K562 (cell line): Measurements from ENCODE around the gene ANKRD49. TPM values are rescaled to one million over a fixed set of nuclear protein-coding genes. Genes with fewer than 3 reads are reported as not detected.

Source experiments
- ATAC-seq: fragments of 200-7000 bp; cut with Tn5 transposase; 3 replicates; pipeline ENCODE4 v1.9.1; 2020; ENCODE audit warnings: moderate library complexity
- BruUV-seq: library from RNA; stranded (reverse); fragments of 400-500 nt; replicated peaks from 2 replicates; lab custom pipeline; 2021; lab: Mats Ljungman, UMichigan
- CTCF ChIA-PET: fragments of 300-600 bp; formaldehyde crosslinking; extraction: SDS; loops from one replicate; lab custom pipeline; 2021; ENCODE audit warnings: low intra/inter-chr PET ratio; lab: Yijun Ruan, JAX
- POLR2A ChIA-PET: fragments of 300-600, 350-650 bp; sonication (Branson Sonifier 250); formaldehyde crosslinking; extraction: SDS; loops from one replicate; lab custom pipeline; 2021; ENCODE audit warnings: antibody characterized with exemption, inconsistent platforms; lab: Yijun Ruan, JAX
- DNase-seq, 4 experiments: peaks; one replicate each; pipeline versions ENCODE4 v3.0.0 to v3.0.0-alpha.2; 2011 to 2018; ENCODE audit warnings: low spot score in 3 of 4, mixed read lengths in 3 of 4; ENCODE audit errors: extremely low read depth in 1 of 4
- FAIRE-seq: peaks from 2 replicates; lab custom pipeline; 2011; peaks lifted over from hg19 to GRCh38; lab: Jason Lieb, UNC
- H2AFZ ChIP-seq: 2 replicates; pipeline ENCODE4 v1.6.0; 2011; ENCODE audit warnings: low read depth, low read length, control low read depth, inconsistent platforms
- H3K27ac ChIP-seq: fragments of 200-600 bp; 3 replicates; pipeline ENCODE4 v1.8.0; 2011; ENCODE audit warnings: low read depth, mild to moderate bottlenecking, control low read depth, inconsistent platforms, low read length, moderate library complexity, mixed read lengths; ENCODE audit errors: extremely low read depth
- H3K27me3 ChIP-seq, 2 experiments: fragments of 300-600 bp in 1 of 2; 2 replicates in 1 of 2; 3 replicates in 1 of 2; pipeline versions ENCODE4 v1.6.0 to v1.8.0; 2011; ENCODE audit warnings: inconsistent platforms in 2 of 2, low read length in 2 of 2, mild to moderate bottlenecking in 1 of 2, mixed read lengths in 1 of 2, moderate library complexity in 1 of 2; ENCODE audit not compliant: control insufficient read depth in 2 of 2, insufficient read depth in 2 of 2
- H3K36me3 ChIP-seq: fragments of 300-600 bp; 3 replicates; pipeline ENCODE4 v1.8.0; 2011; ENCODE audit warnings: mild to moderate bottlenecking, low read length, inconsistent platforms; ENCODE audit not compliant: control insufficient read depth, insufficient read depth
- H3K4me1 ChIP-seq, 2 experiments: fragments of 200-600 bp in 1 of 2; replicated peaks in 1 of 2; 2 replicates in 1 of 2; 3 replicates in 1 of 2; pipeline versions ENCODE4 v1.5.1 to v1.8.0; 2011; ENCODE audit warnings: inconsistent platforms in 2 of 2, low read length in 2 of 2, mild to moderate bottlenecking in 1 of 2, mixed read lengths in 1 of 2, moderate library complexity in 1 of 2; ENCODE audit not compliant: control insufficient read depth in 2 of 2, insufficient read depth in 2 of 2
- H3K4me2 ChIP-seq: 2 replicates; pipeline ENCODE4 v1.6.1; 2011; ENCODE audit warnings: low read length, control low read depth, inconsistent platforms, mixed read lengths; ENCODE audit not compliant: insufficient read depth
- H3K4me3 ChIP-seq: fragments of 200-600 bp; sonication (generic), shearing (Covaris generic); 2 replicates; pipeline ENCODE4 v1.5.1; 2016; ENCODE audit warnings: control low read depth, inconsistent platforms
- H3K79me2 ChIP-seq: fragments of 200-600 bp; 3 replicates; pipeline ENCODE4 v1.8.0; 2011; ENCODE audit warnings: low read length, inconsistent platforms; ENCODE audit not compliant: control insufficient read depth, insufficient read depth
- H3K9ac ChIP-seq, 2 experiments: 2 replicates each; pipeline versions ENCODE4 v1.6.0 to v1.6.1; 2011; ENCODE audit warnings: low read depth in 2 of 2, low read length in 2 of 2, control low read depth in 1 of 2, inconsistent platforms in 1 of 2, mild to moderate bottlenecking in 1 of 2, mixed read lengths in 1 of 2; ENCODE audit not compliant: insufficient read depth in 1 of 2
- H3K9me1 ChIP-seq: one replicate; pipeline ENCODE4 v1.6.0; 2011; ENCODE audit warnings: inconsistent platforms, mild to moderate bottlenecking, low read length, moderate library complexity; ENCODE audit not compliant: control insufficient read depth, insufficient read depth
- H3K9me3 ChIP-seq: replicated peaks from 2 replicates; pipeline ENCODE4 v1.5.1; 2011; ENCODE audit warnings: low read depth, low read length, inconsistent platforms; ENCODE audit not compliant: control insufficient read depth, insufficient read depth
- H4K20me1 ChIP-seq: replicated peaks from 2 replicates; pipeline ENCODE4 v1.6.1; 2011; ENCODE audit warnings: low read length, inconsistent platforms, mixed read lengths; ENCODE audit not compliant: control insufficient read depth, insufficient read depth
- BRCA1 ChIP-seq, 2 experiments: fragments of 450-650 bp in 1 of 2; sonication (generic) in 1 of 2; formaldehyde crosslinking in 1 of 2; IDR thresholded peaks; 2 replicates each; pipeline versions ENCODE4 v1.5.0 to v1.6.1; 2017 to 2020; ENCODE audit warnings: mild to moderate bottlenecking in 1 of 2, missing genetic modification reagents in 1 of 2
- CEBPG ChIP-seq, 3 experiments: fragments of 200-800 bp in 1 of 3; sonication (Bioruptor generic) in 1 of 3; sonication (generic) in 1 of 3; formaldehyde crosslinking in 1 of 3; IDR thresholded peaks in 2 of 3; conservative IDR thresholded peaks in 1 of 3; 2 replicates each; pipeline versions ENCODE4 v1.6.1 to v1.8.0; 2016 to 2022; ENCODE audit warnings: missing compliant biosample characterization in 2 of 3, missing genetic modification characterization in 2 of 3, mild to moderate bottlenecking in 1 of 3, missing genetic modification reagents in 1 of 3
- HDAC6 ChIP-seq: IDR thresholded peaks from 2 replicates; pipeline ENCODE4 v1.6.1; 2012; ENCODE audit warnings: low read depth, mild to moderate bottlenecking, control low read depth, inconsistent platforms, low read length, moderate library complexity
- HNRNPH1 ChIP-seq: fragments of 200-400 bp; formaldehyde crosslinking; optimal IDR thresholded peaks from 2 replicates; pipeline ENCODE3; 2017; ENCODE audit warnings: low read depth, mild to moderate bottlenecking, low read length, moderate library complexity
- PPARD ChIP-seq: fragments of 250-450 bp; sonication (Bioruptor Pico); IDR thresholded peaks from 2 replicates; pipeline ENCODE4 v1.8.0; 2022; ENCODE audit warnings: inconsistent platforms, mild to moderate bottlenecking, moderate library complexity
- TRIM24 ChIP-seq, 2 experiments: fragments of 450-650 bp; IDR thresholded peaks; 2 replicates each; pipeline ENCODE4 v1.6.1; 2016
- ZBTB5 ChIP-seq: fragments of 450-650 bp; IDR thresholded peaks from 2 replicates; pipeline ENCODE4 v1.6.1; 2017; ENCODE audit warnings: antibody characterized with exemption
- ZNF224 ChIP-seq: sonication (generic); formaldehyde crosslinking; IDR thresholded peaks from 2 replicates; pipeline ENCODE4 v1.8.0; 2022; ENCODE audit warnings: mild to moderate bottlenecking, missing genetic modification reagents
- WGBS: fragments of 100-300 bp; shearing (Covaris generic); methylation state at CpG from one replicate; pipeline ENCODE4 v1.1.6; 2016; ENCODE audit warnings: low coverage, mixed read lengths; ENCODE audit not compliant: insufficient coverage; ENCODE audit errors: missing lambda C conversion rate; 5-methylcytosine and 5-hydroxymethylcytosine counted together
- in situ Hi-C: fragments of 300-500 bp; cut with MboI; formaldehyde crosslinking; loops from 4 replicates; pipeline ENCODE4 v1.15.0; 2018; ENCODE audit warnings: inconsistent platforms, mixed read lengths
- intact Hi-C: fragments of 100-400 bp; cut with micrococcal nuclease; formaldehyde crosslinking; loops from 2 replicates; pipeline ENCODE4 v1.14.2; 2022
- polyA plus RNA-seq, 8 experiments: library from polyadenylated mRNA; depleted of rRNA in 4 of 8; stranded (reverse) in 5 of 8; unstranded in 3 of 8; fragments of >200 nt; fragmentation: Nextera tagmentation in 2 of 8; fragmentation: Illumina TruSeq in 1 of 8; extraction: Ambion mirVana in 2 of 8; extraction: Trizol in 1 of 8; gene quantifications; 2 replicates each; pipeline versions ENCODE4 v1.2.1 to v1.2.3, GENCODE V29; 2011 to 2014; ENCODE audit warnings: inconsistent platforms in 1 of 8, missing spikeins in 1 of 8
- total RNA-seq, 7 experiments: library from RNA; depleted of rRNA in 6 of 7; stranded (reverse); fragments of >200 nt in 6 of 7; fragmentation: Illumina TruSeq in 2 of 7; extraction: Trizol in 2 of 7; gene quantifications; 2 replicates each; pipeline versions ENCODE4 v1.2.1 to v1.2.3, GENCODE V29; 2011 to 2021; ENCODE audit warnings: low replicate concordance in 1 of 7
- TF ChIP-seq, protein P1 (sequence below), 2 experiments: fragments of 450-650 bp in 1 of 2; sonication (generic) in 1 of 2; formaldehyde crosslinking in 1 of 2; IDR thresholded peaks in 1 of 2; conservative IDR thresholded peaks in 1 of 2; 2 replicates each; pipeline versions ENCODE4 v1.6.1 to v1.8.1; 2016 to 2023; ENCODE audit warnings: mild to moderate bottlenecking in 2 of 2, moderate library complexity in 2 of 2, inconsistent platforms in 1 of 2, missing genetic modification reagents in 1 of 2

The ANKRD49 gene
- total and polyA plus RNA-seq, 9 of the 15 experiments (the other 6 are each of a cell fraction or from before 2014, with no cell fraction given): 13.4 to 43.5 (median 30.6) TPM

GRCh38 chr11:94533206-94533605, 39.4 kb downstream of the ANKRD49 start:
- no peaks in the 10 kb centered on the region for H3K36me3 ChIP-seq
- peaks cover 0 to 4% of the 10 kb centered on the region in 2 experiments; a peak in 2 of 5 replicates for H3K27me3 ChIP-seq
- no peak for TF ChIP-seq BRCA1 (IDR thresholded peaks at IDR 0.05)
- no peak for TF ChIP-seq BRCA1 (CRISPR knock-in tag; IDR thresholded peaks at IDR 0.05)
- no peak overlapping the region for H3K27ac ChIP-seq
- H3K4me3 ChIP-seq: no peak overlapping the region
- H3K4me2 ChIP-seq: no peak overlapping the region
- no peak overlapping the region for H3K9ac ChIP-seq
- H3K79me2 ChIP-seq: no peaks in the 10 kb centered on the region
- CTCF ChIA-PET: no interaction called here
- in situ Hi-C loops: no loop called here
- no peak for FAIRE-seq
- no peak for DNase-seq
- no peaks in the 10 kb centered on the region for H3K9me1 ChIP-seq
- H4K20me1 ChIP-seq: no peaks in the 10 kb centered on the region
- BruUV-seq: no TSS peak
- POLR2A ChIA-PET: interaction anchor here (0.7 kb wide), 1 partner anchor 15 kb away, joined by 3 read pairs; no protein-coding TSS in a partner anchor
- H2AFZ ChIP-seq: no peak overlapping the region
- intact Hi-C loops: no loop called here
- H3K9me3 ChIP-seq: no peaks in the 10 kb centered on the region
- ATAC-seq: no peak
- WGBS: 21% methylated on average over 1 of the region's 1 CpG
- H3K4me1 ChIP-seq: no peaks in the 10 kb centered on the region; a peak in 1 of 5 replicates

DNA sequence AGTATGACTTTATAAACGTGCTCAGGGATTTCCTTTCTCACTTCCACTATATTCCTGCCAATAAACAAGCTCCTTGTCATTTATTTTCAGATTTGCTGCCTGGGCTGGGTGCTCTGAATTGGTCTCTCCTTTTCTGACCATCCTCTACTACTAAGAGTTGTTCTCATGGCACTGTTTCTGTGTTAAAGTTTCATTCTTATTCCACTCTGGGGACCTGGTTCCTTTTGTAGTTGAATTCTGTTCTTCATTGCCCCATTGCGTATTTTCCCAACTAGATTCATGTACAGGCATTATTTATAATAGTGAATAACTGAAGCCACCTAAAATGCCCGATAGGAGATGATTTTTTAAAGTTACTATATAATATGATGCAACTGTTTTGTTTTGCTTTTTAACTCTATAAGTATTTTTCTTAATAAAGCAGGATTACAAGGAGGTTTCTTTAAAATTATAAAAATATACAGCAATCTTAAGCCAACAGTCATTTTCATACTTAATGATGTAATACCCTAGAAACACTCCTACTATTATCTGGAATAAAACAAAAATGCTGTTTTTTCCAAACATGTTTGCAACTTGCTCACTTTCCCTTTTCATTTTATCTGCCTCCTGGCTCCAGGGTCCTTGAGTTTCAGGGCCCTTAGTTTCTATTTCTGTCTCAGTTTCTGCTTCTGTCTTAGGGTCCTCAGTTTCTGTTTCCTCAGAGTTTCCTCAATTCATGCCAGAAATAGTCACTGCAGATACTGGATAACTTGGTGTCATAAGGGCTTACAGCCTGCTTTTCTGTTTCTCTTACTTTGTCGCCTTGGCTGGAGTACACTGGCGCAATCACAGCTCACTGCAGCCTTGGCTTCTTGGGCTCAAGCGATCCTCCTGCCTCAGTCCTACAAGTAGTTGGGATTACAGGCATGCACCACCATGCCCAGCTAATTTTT, 40.2 kb downstream of the ANKRD49 start:
- 21% methylated on average over 6 of the region's 6 CpGs for WGBS
- no peaks in the 10 kb centered on the region for H3K36me3 ChIP-seq
- POLR2A ChIA-PET: interaction anchor here (1.3 kb wide), 1 partner anchor 14 kb away, joined by 3 read pairs; no protein-coding TSS in a partner anchor
- BruUV-seq: no TSS peak
- H3K9me3 ChIP-seq: no peaks in the 10 kb centered on the region
- intact Hi-C loops: no loop called here
- FAIRE-seq (no peak), ATAC-seq (peak; percentile 42; the same call in 2 of the 3 replicates), DNase-seq (no peak)
- no peaks in the 10 kb centered on the region for H4K20me1 ChIP-seq
- H3K9me1 ChIP-seq: no peaks in the 10 kb centered on the region
- no peaks in the 10 kb centered on the region for H3K79me2 ChIP-seq
- H3K27me3 ChIP-seq: peaks cover 0 to 4% of the 10 kb centered on the region in 2 experiments; a peak in 2 of 5 replicates
- H3K27ac ChIP-seq: no peak overlapping the region
- in situ Hi-C loops: no loop called here
- no peak overlapping the region for H3K4me3 ChIP-seq
- H3K4me2 ChIP-seq: no peak overlapping the region
- no peak overlapping the region for H3K9ac ChIP-seq
- H2AFZ ChIP-seq: no peak overlapping the region
- no peaks in the 10 kb centered on the region; a peak in 1 of 5 replicates for H3K4me1 ChIP-seq
- CTCF ChIA-PET: no interaction called here
- TF ChIP-seq, protein P1, sequence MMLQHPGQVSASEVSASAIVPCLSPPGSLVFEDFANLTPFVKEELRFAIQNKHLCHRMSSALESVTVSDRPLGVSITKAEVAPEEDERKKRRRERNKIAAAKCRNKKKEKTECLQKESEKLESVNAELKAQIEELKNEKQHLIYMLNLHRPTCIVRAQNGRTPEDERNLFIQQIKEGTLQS (IDR thresholded peaks at IDR 0.05): peak; percentile 60
- TF ChIP-seq, protein P1 (CRISPR knock-in tag; conservative IDR thresholded peaks at IDR 0.05): no peak
- TF ChIP-seq TRIM24 (IDR thresholded peaks at IDR 0.05): peak; percentile 26 to 33; a peak in 2 of 4 replicates
- TF ChIP-seq PPARD (CRISPR knock-in tag): no peak
- TF ChIP-seq HNRNPH1: no peak
- no peak for TF ChIP-seq ZBTB5
- no peak for TF ChIP-seq CEBPG (CRISPR knock-in tag; IDR thresholded peaks at IDR 0.05)
- peak; percentile 67 to 86 for TF ChIP-seq CEBPG (tag; conservative IDR thresholded peaks at IDR 0.05 in 1 of 2, IDR thresholded peaks at IDR 0.05 in 1 of 2)
- no peak for TF ChIP-seq ZNF224
- TF ChIP-seq HDAC6: no peak
